KOPT-K1 (cell line): ENCODE results near the gene EEF1G.
"Not testable (repeated sequence)": the region's sequence is repeated elsewhere in the genome, so short reads cannot be mapped to it uniquely, and the experiment has no call there.

Source experiments
- H3K27ac ChIP-seq: fragments of 200-600 bp; sonication (generic); 2 replicates; pipeline ENCODE4 v1.5.1; 2016; ENCODE audit warnings: antibody characterized with exemption, mild to moderate bottlenecking, low read depth, low read length; ENCODE audit not compliant: poor library complexity, severe bottlenecking
- H3K36me3 ChIP-seq: fragments of 200-600 bp; sonication (generic); 2 replicates; pipeline ENCODE4 v1.5.1; 2017; ENCODE audit warnings: antibody characterized with exemption, mild to moderate bottlenecking, low read length, moderate library complexity; ENCODE audit not compliant: insufficient read depth
- H3K9me3 ChIP-seq: fragments of 200-600 bp; sonication (generic); 2 replicates; pipeline ENCODE4 v1.5.1; 2017; ENCODE audit warnings: antibody characterized with exemption, low read length, mild to moderate bottlenecking; ENCODE audit not compliant: insufficient read depth, poor library complexity, severe bottlenecking

The EEF1G gene

DNA sequence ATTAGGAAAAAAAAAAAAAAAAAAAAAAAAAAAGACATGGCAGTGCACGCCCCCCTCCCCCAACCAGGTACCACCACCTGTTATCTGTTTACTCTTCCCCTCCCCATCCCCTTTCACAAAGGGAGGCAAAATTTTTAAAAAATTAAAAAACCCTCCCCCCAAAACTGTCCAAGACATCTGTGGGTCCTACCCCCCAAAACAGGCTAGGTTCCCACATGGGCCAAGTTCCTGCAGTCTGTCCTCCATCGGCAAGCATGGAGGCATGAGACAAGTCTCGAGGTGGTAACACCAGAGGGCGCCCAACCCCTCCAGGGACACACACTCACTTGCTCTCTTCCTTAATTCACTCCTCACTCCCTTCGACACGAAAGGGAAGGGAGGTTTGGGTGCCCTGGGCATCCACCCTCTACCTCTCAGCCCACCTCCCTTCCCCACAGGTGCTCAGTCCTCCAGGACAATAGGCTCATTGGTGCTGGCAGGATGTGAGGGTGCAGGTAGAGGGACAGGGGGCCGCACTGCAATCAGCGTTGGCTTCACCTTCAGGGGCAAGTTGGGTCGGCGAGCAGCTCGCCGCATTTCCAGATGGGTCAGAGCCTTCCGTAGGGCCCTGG is 19.8 kb upstream of the EEF1G start:
- peaks cover 67% of the 10 kb centered on the region for H3K36me3 ChIP-seq
- H3K27ac ChIP-seq = no peak overlapping the region
- no peaks in the 10 kb centered on the region for H3K9me3 ChIP-seq

DNA sequence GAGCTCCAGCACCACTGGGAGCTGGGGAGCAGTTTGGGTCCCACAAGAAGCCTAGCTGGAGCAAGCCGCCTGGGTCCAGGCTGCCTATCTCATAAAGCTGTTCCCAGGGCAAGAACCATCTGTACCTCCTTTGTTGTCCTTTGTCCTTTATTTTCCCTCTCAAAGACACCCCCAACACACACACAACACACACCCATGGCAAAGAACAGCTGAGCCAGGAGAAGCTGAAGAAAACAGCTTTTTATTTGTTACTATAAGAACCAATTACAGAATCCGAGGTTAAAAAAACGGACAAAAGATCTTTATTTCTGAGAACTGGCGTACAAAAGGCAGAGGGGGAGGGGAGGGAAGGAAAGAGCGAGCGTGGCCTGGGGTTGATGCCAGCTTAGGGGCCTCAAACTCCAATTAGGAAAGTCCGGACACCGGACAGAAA is 19.3 kb upstream of the EEF1G start:
- peak overlapping the region; percentile 82 for H3K27ac ChIP-seq
- H3K36me3 ChIP-seq = peaks cover 66% of the 10 kb centered on the region
- H3K9me3 ChIP-seq = no peaks in the 10 kb centered on the region

DNA sequence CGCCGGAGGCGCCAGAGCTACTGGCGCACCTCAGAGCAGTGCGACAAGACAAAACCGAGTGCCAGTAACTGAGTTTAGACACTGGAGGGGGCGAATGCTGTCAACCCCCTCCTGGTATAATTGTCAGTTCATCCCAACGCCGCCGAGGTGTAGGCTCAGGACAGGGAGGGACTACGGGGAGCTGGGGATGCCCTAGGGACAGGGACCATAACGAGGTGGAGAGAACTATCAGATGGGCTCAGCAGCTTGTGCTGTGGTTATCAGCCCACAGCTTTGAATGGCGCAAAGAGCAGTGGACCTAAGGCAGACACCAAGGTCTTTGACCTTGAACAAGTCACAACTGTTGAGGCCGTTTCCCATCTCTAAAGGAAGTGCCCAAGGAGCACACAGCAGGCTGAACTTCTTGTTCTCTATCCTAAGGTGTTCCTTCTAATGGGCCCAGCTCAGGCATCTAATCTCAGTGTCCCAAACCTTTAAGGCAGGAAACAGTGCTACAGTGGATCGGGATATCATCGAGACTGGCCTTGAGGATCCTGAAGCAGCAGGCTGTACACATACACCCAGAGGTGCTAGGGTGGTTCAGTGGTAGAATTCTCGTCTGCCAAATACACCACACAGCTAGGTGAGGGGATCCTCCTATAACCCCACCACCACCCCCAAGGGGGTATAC is 18.6 kb upstream of the EEF1G start:
- peaks cover 66% of the 10 kb centered on the region for H3K36me3 ChIP-seq
- H3K9me3 ChIP-seq = no peaks in the 10 kb centered on the region
- peak overlapping the region; percentile 82 for H3K27ac ChIP-seq

DNA sequence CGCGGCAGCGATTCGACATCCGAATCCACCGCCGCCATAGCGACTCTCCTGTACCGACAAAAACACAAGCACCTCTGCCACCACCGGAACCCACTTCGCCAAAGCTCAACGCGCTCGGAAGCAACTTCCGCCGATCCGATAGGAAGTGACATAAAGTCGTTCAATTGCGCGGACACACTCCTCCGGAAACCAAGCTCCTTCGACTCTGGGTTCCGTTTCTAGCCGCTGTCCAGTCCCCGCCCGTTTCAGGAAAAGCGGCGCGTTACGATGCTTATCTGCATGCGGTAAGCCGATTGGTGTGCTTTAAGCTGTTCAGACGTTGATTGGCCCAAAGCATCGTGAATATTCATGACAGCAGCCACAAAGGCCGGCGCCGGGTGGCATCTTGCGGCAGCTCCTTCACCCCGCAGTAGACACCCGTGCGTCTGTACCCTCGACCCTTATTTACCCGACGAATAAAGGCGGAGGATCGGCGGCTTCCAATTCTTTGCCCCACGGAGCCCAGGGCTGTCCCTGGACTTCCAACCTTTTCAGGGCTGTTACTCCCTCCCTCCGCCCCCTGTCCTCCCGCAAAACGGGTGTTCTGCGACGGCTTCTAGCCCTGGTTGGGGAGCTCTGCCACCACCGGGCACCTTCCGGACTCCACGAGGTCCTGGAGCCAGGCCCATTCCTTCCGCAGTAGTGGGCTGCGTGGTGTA is 17.9 kb upstream of the EEF1G start, which contains the start of gene TUT1:
TUT1 (minus strand) TSS at position 76 of the 698 bp plus-strand sequence; CDS start at position 38, 38 bp downstream.
- no peaks in the 10 kb centered on the region for H3K9me3 ChIP-seq
- H3K27ac ChIP-seq = peak within 1 kb of the TSS; percentile 82
- H3K36me3 ChIP-seq = peaks cover 66% of the 10 kb centered on the region

DNA sequence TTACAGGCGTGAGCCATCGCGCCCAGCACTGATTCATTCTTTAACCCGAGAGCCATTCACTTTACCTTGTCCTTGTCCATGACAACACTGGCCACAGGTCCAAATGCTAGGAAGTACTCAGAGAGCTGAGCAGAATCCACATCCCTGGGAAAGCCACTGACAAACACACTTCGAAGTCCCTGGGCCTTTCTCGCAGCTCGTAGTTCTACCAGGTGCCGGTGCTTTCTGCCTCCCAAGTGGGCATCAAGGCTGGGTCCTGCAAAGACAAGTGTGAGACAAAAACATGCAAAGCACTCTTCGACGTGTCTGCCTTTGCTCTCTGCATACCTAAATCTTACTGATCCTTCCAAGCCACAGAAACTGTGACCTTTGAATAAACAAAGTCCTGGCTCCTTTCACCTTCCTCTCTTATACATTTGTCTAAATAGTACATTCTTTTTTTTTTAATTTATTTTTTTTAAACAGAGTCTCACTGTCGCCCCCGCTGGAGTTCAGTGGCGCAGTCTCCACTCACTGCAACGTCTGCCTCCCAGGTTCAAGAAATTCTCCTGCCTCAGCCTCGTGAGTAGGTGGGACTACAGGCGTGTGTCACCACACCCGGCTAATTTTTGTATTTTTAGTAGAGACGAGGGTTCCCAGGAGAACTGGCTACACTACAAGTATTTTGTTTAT is 15.4 kb upstream of the EEF1G start:
- peaks cover 61% of the 10 kb centered on the region for H3K36me3 ChIP-seq
- H3K9me3 ChIP-seq = no peaks in the 10 kb centered on the region
- H3K27ac ChIP-seq = no peak overlapping the region

DNA sequence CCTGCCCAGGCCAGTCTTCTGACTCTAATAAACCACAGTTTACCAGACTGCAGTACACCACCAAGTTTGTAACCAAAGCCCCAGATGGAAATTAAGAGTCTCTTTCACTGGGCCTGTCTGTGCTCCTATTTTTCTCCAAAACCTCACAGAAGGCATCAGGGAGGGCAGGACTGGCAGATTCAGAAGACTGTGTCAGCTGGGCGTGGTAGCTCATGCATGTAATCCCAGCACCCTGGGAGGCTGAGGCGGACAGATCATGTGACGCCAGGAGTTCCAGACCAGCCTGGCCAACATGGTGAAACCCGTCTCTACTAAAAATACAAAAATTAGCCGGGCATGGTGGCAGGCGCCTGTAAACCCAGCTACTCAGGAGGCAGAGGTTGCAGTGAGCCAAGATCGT is 11.7 kb upstream of the EEF1G start:
- H3K36me3 ChIP-seq = peaks cover 75% of the 10 kb centered on the region
- not testable (repeated sequence) for H3K27ac ChIP-seq, H3K9me3 ChIP-seq

DNA sequence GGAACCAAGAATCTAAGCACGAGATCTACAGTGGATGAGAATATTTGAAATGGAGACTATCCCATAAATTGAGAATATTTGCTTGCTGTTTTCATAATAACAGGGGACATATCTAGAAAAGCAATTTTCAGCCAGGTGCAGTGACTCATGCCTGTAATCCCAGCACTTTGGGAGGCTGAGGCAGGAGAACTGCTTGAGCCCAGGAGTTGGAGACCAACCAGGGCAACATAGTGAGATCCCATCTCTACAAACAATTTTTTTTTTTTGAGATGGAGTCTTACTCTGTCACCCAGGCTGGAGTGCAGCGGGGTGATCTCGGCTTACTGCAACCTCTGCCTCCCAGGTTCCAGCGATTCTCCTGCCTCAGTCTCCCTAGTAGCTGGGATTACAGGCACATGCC is 8.0 kb upstream of the EEF1G start:
- not testable (repeated sequence) for H3K9me3 ChIP-seq
- peaks cover 88% of the 10 kb centered on the region for H3K36me3 ChIP-seq

DNA sequence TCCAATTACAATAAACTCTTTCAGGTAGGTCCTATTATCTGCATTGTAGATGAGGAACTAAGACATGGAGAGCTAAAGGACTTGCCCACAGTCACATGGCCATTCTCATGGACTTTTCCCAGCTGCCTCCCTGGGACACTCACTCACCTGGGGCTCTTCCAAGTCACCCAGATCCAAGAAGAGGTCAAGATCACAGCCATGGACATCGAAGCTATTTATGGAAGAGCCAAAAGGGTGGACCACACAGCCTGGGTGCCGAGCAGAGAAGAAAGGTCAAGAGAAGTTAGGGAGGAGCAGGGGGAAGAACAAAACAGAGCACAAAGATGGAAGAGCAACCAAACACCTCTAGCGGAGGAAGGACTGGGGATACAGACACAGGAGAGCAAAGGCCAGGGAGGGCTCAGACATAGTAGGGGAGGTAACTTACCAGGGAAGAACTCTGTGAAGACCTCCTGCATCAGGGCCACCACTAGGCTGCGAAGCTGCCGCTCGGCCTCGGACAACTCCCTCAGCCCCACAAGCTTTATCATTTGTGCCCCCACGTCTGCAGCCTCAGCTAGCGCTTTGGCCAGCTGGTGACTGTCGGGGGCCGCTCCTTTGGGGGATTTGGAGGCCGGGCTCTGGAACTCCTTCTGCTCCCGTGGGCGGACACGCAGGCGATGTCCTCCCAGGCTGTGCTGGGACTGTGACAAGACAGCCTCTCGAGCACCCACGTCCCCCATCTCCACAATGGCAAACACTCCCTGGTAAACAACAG is 7.4 kb upstream of the EEF1G start:
- Histone ChIP-seq H3K9me3 (no peaks in the 10 kb centered on the region), H3K27ac (no peak overlapping the region), H3K36me3 (peaks cover 88% of the 10 kb centered on the region)

More for the DNA sequence above, 8.0 kb upstream of the EEF1G start:
- not testable (repeated sequence) for H3K27ac ChIP-seq

DNA sequence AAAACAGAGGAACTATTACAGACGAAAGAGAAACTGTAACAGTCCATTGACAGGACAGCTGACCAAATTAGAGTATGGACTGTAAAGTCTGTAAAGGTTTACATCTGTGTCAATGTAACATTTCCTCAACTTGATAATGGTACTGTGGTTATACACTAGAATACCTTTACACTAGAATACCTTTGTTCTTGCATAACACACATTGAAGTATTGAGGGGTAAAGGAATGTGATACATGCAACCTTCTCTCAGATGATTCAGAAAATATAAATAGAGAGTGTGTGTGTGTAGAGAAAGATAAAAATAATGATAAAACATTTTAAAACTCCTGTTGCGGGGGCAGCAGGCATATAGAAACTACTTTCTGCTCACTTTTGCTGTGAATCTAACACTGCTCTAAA is 5.6 kb upstream of the EEF1G start:
- Histone ChIP-seq H3K36me3 (peaks cover 83% of the 10 kb centered on the region), H3K27ac (no peak overlapping the region), H3K9me3 (no peaks in the 10 kb centered on the region)

DNA sequence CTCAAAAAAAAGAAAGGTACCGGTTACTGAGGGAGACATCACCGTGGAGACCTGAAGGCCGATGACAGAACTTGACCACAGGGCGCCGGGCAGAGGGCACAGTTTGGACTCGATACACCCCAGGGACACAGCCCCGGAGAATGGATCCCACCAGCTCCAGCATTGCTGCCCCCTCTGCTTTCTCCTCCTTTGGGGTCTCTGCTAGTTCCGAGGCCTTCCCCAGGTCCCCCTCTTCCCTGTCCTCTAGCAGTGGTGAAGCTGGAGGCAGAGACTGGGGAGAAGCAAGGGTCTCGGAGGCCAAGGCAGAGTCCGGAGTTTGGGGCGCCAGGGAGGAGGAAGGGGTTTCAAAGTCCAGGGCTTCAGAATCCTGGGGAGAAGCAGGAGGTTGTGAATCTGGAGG is 4.8 kb upstream of the EEF1G start:
- H3K27ac ChIP-seq = no peak overlapping the region
- no peaks in the 10 kb centered on the region for H3K9me3 ChIP-seq
- peaks cover 76% of the 10 kb centered on the region for H3K36me3 ChIP-seq

DNA sequence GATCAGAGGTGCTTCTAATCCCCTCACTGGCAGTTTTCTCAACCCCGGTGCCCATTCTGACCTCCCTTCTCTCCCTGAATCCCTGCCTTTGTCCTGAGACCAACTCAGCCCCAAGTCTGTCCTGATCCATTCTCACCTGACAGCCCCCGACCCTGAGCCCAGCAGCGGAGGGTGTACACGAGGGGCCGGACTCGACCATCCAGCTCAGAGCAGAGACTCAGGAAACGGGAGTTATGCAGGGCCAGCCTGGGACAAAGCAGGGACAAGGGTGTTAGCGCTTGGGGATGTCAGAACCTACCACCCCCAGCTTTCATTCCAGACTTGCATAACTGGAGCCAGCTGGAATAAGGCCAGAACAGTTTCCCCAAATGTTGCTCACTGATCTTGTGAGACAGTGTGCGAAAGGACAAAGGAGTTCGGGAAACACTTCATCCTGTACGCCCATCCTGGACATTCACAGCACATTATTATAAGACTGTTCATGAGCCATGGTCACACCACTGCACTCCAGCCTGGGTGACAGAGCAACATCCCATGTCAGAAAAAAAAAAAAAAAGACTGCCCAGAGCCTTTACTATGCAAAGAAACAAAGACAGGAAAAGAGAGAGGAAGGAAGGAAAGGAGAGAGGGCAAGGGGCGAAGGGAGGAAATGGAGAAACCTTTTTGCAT is 3.5 kb upstream of the EEF1G start:
- no peaks in the 10 kb centered on the region for H3K9me3 ChIP-seq
- peaks cover 72% of the 10 kb centered on the region for H3K36me3 ChIP-seq
- H3K27ac ChIP-seq = no peak overlapping the region

DNA sequence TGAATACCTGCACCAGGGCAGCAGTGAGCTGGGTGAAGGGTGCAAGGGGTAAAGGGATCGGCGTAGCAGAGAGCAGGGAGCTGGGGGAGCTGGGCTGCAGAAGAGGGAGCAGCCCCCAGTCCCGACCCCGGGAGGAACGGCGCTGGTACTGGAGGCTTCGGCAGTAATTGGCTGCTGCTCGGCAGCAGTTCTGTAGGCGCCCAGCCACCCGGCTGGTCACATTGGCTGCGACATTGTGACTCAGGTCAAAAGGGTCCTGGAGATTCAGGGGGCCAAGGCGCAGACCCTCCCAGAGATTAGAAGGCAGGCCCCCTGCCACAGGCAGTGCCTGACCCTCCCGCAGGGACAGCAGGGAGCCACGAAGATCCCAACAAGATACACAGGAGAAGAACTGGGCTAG is 2.1 kb upstream of the EEF1G start:
- H3K9me3 ChIP-seq = no peaks in the 10 kb centered on the region
- H3K36me3 ChIP-seq = peaks cover 73% of the 10 kb centered on the region
- no peak overlapping the region for H3K27ac ChIP-seq

DNA sequence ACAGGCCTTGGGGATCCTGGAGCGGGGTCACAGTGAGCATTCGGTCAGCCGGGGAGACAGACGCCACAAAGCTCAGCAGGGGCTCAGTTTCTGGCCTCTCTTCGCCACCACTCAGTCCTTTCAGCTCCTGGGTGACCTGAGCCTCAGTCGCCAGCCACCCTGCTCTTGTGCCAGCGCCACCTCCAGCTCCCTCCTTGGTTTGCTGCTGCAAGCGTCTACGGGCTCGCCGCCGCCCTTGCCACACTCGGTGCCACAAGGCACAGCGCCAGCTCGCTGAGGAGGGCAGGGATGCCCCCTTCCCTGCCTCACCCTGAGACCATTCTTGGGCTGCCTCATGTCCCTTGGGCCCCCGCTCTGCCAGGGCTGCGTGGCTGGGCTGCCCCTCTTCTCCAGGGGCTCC is 1.5 kb upstream of the EEF1G start:
- Histone ChIP-seq H3K27ac (peak overlapping the region; percentile 81), H3K36me3 (peaks cover 74% of the 10 kb centered on the region)

DNA sequence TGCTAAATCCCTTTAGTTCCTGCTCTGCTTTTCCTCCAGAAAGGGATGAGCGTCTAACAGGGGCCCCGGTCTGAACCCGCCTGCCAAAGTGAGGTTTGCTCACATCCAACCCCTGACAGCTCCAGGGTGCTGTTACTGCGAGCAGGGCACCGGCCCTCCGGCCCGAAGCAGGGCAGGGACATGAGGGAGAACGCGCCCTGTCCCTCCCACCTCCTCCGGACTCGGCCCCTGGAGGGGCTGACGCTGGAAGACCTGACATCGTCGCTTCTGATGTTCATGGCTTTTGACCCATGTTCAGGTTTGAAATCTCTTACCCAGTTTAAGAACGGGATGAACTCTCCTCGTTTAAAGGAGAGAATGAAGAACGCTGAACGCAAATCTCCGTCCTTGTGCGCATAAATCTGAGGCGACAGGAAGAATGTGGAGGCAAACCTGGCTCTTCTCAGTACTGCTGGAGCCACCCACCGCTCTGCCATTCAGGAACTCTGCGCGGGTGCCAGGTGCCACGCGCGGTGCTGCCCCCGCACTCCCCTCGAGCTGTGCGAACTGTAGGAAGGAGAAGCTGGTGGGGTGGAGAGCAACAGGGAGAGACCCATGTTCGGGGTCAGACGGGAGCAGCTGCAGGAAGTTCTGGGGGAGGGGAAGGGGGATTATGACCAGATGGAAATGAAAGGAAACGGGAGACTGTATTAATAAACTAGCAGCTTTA is 826 bp upstream of the EEF1G start:
- H3K9me3 ChIP-seq = no peaks in the 10 kb centered on the region
- H3K36me3 ChIP-seq = peaks cover 74% of the 10 kb centered on the region
- H3K27ac ChIP-seq = peak overlapping the region; percentile 81

More for the DNA sequence above, 1.5 kb upstream of the EEF1G start:
- H3K9me3 ChIP-seq = no peaks in the 10 kb centered on the region
